Retinal pigment epithelial cell (primary cell): ENCODE data around the gene AHRR.

ENCODE experiments used
- DNase-seq: peaks from one replicate; pipeline ENCODE4 v3.0.0-alpha.2; 2010; ENCODE audit warnings: low read depth
- H3K4me3 ChIP-seq: 2 replicates; pipeline ENCODE4 v1.5.1; 2011; ENCODE audit warnings: mild to moderate bottlenecking, low read length, control low read depth, moderate library complexity
- TF ChIP-seq, protein P1 (sequence below): conservative IDR thresholded peaks from 2 replicates; pipeline ENCODE4 v1.5.1; 2011; ENCODE audit warnings: low read depth, low read length, control low read depth, inconsistent platforms

Gene AHRR

DNA sequence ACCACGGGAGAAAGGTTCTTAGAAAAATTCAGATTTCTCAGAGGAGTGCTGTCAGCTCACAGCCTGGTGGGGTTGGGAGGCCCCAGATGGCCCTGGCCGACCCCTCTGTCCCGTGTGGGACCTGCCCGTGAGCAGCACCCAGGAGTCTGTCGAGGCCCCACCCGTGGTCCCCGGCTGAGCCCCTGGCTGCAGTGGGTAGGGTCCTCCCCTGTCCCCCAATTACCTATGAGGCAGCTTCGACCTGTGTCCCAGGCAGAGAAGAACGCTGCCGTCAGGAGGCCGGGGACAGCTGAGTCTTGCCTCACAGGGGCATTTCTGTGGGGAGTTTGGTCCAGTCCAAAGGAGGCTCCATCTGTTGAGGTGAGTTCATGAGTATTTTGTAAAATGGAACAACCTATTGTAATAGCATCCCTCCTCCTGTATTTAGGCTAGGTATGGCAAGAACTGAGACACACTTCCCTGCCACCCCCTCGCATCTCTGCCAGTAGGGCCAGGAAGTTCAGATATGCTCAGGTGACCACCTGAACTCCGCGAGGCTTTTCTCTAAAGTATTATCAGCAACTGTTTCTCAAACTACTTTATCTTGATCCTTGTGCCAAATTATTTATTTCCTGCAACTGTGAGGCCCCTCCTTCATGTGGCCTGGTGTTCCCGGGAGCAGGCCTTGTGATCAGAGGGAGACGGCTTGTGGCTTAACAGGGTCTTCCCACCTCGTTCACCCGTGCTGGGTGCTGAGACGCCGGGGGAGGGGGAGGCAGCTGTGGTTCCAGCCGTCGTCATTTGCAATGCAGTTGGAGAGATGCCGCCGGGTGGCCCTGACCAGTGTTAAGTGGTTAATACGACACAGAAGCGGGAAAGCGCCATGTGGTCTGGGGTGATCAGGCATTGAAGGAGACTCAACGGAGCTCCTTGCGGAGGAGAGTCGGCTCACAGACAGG lies 1.7 kb downstream of the AHRR start:
- H3K4me3 ChIP-seq: no peak overlapping the region
- TF ChIP-seq, protein P1, sequence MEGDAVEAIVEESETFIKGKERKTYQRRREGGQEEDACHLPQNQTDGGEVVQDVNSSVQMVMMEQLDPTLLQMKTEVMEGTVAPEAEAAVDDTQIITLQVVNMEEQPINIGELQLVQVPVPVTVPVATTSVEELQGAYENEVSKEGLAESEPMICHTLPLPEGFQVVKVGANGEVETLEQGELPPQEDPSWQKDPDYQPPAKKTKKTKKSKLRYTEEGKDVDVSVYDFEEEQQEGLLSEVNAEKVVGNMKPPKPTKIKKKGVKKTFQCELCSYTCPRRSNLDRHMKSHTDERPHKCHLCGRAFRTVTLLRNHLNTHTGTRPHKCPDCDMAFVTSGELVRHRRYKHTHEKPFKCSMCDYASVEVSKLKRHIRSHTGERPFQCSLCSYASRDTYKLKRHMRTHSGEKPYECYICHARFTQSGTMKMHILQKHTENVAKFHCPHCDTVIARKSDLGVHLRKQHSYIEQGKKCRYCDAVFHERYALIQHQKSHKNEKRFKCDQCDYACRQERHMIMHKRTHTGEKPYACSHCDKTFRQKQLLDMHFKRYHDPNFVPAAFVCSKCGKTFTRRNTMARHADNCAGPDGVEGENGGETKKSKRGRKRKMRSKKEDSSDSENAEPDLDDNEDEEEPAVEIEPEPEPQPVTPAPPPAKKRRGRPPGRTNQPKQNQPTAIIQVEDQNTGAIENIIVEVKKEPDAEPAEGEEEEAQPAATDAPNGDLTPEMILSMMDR: no peak
- no peak for DNase-seq

DNA sequence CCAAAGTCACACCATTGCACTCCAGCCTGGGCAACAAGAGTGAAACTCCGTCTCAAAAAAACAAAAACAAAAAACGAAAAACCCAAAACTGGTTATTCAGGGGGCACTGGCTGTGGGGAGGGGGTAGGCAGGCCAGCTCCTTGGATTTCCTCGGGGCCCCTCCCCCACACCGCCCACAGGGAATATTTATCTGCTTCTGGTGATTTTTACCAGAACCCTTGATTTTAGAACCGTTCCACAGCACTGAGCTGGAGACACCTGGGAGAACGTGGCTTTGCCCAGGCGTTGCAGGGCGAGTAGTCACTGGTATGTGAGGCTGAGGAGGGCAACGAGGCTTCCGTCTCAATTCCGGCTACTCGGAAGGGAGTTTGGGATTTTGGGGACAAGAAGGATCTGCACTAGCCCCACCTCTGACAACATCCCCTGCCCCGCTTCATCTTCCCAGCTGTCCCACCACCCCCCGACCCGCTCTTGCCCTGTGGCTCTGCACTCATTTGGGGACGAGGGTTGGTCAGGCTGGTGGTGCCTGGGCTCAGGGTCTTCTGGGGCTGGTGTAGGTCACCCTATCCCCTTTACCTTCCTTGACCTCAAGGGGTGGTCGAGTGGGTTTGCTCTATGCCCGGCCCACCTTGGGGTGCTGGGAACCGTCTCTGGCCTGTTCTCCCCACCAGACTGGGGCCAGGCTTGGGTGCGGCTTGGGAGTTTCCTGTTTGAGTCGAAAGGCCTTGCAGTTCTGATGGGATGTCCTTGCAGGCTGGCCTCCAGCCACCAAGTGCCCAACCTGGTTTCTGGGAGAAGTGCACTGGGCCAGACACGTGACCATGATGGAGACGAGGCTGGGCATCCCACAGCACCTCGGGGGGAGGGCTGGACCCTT lies 3.5 kb downstream of the AHRR start:
- no peak for DNase-seq
- TF ChIP-seq, protein P1: no peak
- H3K4me3 ChIP-seq: no peak overlapping the region

DNA sequence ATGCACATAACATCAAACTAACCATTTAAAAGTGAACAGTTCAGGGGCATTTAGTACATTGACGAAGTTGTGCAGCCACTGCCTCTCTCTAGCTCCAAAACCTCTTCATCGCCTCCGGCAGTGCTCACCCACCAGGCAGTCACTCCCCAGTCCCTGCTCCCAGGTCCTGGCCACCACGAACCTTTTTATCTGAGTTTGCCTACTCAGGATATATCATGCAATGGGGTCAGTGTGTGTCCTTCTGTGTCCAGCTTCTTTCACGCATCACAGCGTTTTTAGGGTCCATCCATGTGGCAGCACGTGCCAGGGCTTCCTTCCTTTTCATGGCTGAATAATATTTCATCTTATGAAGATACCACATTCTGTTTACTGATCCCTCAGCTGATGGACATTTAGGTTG lies 4.6 kb downstream of the AHRR start:
- no peak for DNase-seq
- no peak overlapping the region for H3K4me3 ChIP-seq
- TF ChIP-seq, protein P1: no peak

DNA sequence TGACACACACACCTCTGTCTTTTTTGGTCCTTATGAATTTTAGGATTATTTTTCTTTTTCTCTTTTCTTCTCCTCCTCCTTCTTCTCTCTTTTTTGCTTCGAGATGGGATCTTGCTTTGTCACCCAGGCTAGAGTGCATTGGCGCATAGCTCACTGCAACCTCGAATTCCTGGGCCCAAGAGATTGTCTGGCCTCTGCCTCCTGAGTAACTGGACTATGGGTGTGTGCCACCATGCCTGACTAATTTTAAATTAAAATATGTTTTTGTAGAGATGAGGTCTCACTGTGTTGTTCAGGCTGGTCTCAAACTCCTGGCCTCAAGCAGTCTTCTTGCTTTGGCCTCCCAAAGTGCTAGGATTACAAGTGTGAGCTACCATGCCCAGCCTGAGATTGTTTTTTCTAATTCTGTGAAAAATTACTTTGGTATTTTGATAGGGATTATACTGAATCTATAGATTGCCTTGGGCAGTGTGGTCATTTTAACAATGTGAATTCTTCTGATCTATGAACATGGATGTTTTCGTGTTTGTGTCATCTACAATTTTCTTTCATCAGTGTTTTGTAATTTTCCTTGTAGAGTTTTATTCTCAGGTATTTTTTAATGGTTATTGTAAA lies 7.7 kb downstream of the AHRR start:
- H3K4me3 ChIP-seq: no peak overlapping the region
- DNase-seq: no peak
- TF ChIP-seq, protein P1: no peak

DNA sequence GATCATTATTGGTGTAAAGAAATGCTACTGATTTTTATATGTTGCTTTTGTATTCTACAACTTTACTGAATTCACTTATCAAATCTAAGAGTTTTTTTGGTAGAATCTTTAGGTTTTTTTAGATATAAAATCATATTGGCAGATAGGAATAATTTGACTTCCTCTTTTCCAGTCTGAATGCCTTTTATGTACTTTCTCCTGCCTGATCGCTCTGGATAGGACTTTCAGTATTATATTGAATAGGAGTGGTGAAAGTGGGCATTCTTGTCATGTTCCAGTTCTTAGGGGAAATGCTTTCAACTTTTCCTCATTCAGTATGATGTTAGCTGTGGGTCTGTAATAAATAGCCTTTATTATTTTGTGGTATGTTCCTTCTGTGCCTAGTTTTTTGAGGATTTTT lies 8.3 kb downstream of the AHRR start:
- TF ChIP-seq, protein P1: no peak
- DNase-seq: no peak
- no peak overlapping the region for H3K4me3 ChIP-seq

DNA sequence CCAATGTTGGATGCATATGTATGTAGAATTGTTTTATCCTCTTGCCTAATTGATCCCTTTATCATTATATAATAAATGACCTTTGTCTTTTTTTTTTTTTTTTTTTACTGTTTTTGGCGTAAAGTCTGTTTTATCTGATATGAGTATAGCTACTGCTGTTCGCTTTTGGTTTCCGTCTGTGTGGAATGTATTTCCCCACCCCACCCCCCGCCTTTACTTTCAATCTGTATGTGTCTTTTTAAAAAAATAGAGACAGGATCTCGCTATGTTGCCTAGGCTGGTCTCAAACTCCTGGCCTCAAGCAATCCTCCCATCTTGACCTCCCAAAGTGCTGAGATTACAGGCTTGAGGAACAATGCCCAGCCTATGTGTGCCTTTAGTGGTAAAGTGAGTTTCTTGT lies 11.3 kb downstream of the AHRR start:
- TF ChIP-seq, protein P1: no peak
- DNase-seq: no peak
- H3K4me3 ChIP-seq: no peak overlapping the region
